KMS-11 (cell line): ENCODE results near the gene FGF22.

Experiments
- H2AFZ ChIP-seq: fragments of 200-600 bp; sonication (generic); 2 replicates; pipeline ENCODE4 v1.6.1; 2016; ENCODE audit warnings: antibody characterized with exemption, mixed run types, low read depth
- H3K27ac ChIP-seq: fragments of 200-600 bp; sonication (generic); 2 replicates; pipeline ENCODE4 v1.6.1; 2016; ENCODE audit warnings: mild to moderate bottlenecking, mixed run types
- H3K27me3 ChIP-seq: fragments of 200-600 bp; sonication (generic); 2 replicates; pipeline ENCODE4 v1.6.1; 2017; ENCODE audit warnings: mild to moderate bottlenecking, low read depth, mixed run types, moderate library complexity; ENCODE audit not compliant: insufficient read depth
- H3K36me3 ChIP-seq: fragments of 200-600 bp; sonication (generic); 2 replicates; pipeline ENCODE4 v1.6.1; 2017; ENCODE audit warnings: mild to moderate bottlenecking, mixed run types; ENCODE audit not compliant: insufficient read depth
- H3K4me1 ChIP-seq: fragments of 200-600 bp; sonication (generic); 2 replicates; pipeline ENCODE4 v1.6.1; 2016; ENCODE audit warnings: mild to moderate bottlenecking, low read depth, mixed run types; ENCODE audit not compliant: poor library complexity, severe bottlenecking
- H3K4me2 ChIP-seq: fragments of 200-600 bp; sonication (generic); 2 replicates; pipeline ENCODE4 v1.7.0; 2016; ENCODE audit warnings: mild to moderate bottlenecking, mixed run types
- H3K4me3 ChIP-seq: fragments of 200-600 bp; sonication (generic); IDR thresholded peaks from 2 replicates; pipeline ENCODE4 v1.6.1; 2017; ENCODE audit warnings: low read depth, low read length, mixed read lengths; ENCODE audit not compliant: insufficient read depth
- H3K79me2 ChIP-seq: fragments of 200-600 bp; sonication (generic); 2 replicates; pipeline ENCODE4 v1.6.1; 2016; ENCODE audit warnings: low read depth, mixed run types; ENCODE audit not compliant: insufficient read depth
- H3K9ac ChIP-seq: fragments of 200-600 bp; sonication (generic); 2 replicates; pipeline ENCODE4 v1.6.1; 2016; ENCODE audit warnings: mild to moderate bottlenecking, mixed run types
- H4K20me1 ChIP-seq: fragments of 200-600 bp; sonication (generic); 2 replicates; pipeline ENCODE4 v1.6.1; 2016; ENCODE audit warnings: mild to moderate bottlenecking, mixed run types; ENCODE audit not compliant: insufficient read depth
- TF ChIP-seq, protein P1 (sequence below): fragments of 200-600 bp; sonication (generic); conservative IDR thresholded peaks from 2 replicates; pipeline ENCODE4 v1.6.1; 2017; ENCODE audit warnings: low read depth, mild to moderate bottlenecking, antibody characterized with exemption, low read length, moderate library complexity, mixed read lengths

FGF22 gene

DNA sequence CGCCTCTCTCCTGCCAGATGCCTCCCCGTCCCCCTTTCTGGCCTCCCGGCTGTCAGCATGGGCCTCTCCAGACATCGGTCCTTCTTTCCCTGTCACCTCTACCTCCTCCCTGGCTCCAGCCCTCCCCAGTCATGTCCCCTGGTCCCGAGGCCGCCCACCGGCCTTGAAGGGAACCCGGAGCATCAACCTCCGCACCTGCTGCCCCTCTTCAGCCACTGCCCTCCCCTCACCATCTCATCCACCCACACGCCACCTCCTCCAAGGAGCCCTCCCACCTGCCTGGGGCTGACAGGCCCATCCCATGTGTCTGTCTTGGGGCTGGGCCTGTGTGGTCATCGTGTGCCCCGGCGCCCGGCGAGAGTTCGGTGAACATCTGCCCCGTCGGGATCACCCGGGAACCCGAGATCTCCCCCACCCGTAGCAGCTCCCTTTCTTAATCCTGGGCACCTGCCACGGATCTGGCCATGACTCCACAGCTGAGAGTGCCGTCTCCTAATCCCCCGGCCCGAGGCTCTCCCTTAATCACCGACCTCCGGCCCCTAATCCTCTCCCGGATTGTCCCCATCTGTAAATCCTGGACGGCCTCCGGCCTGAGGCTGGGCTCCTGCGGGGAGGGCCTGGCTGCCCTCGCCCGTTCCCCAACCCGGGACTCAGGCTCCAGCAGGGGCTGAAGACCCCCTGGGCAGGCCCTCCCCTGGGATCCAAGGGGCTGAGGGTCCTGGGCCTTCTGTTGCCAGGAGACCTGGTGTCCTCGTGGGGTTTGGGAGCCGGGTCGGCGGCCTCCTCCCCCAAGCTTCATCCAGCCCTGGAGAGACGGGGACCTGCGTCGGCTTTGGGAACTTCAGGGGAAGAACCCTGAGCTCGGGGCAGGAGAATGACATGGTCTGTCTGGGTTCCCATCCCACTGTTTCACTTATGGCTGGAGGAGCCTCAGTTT, 44.1 kb upstream of the FGF22 start:
- TF ChIP-seq, protein P1, sequence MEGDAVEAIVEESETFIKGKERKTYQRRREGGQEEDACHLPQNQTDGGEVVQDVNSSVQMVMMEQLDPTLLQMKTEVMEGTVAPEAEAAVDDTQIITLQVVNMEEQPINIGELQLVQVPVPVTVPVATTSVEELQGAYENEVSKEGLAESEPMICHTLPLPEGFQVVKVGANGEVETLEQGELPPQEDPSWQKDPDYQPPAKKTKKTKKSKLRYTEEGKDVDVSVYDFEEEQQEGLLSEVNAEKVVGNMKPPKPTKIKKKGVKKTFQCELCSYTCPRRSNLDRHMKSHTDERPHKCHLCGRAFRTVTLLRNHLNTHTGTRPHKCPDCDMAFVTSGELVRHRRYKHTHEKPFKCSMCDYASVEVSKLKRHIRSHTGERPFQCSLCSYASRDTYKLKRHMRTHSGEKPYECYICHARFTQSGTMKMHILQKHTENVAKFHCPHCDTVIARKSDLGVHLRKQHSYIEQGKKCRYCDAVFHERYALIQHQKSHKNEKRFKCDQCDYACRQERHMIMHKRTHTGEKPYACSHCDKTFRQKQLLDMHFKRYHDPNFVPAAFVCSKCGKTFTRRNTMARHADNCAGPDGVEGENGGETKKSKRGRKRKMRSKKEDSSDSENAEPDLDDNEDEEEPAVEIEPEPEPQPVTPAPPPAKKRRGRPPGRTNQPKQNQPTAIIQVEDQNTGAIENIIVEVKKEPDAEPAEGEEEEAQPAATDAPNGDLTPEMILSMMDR, result no peak
- H3K36me3 ChIP-seq, result no peaks in the 10 kb centered on the region
- H3K9ac ChIP-seq, result no peak overlapping the region
- no peak overlapping the region for H3K4me3 ChIP-seq
- no peak overlapping the region for H2AFZ ChIP-seq
- H4K20me1 ChIP-seq, result no peaks in the 10 kb centered on the region
- H3K27me3 ChIP-seq, result peaks cover 60% of the 10 kb centered on the region
- no peak overlapping the region for H3K4me2 ChIP-seq
- no peaks in the 10 kb centered on the region for H3K79me2 ChIP-seq
- H3K4me1 ChIP-seq, result peaks cover 4% of the 10 kb centered on the region
- H3K27ac ChIP-seq, result no peak overlapping the region

GRCh38 chr19:596263-596655, 43.4 kb upstream of the FGF22 start:
- no peak overlapping the region for H3K9ac ChIP-seq
- peaks cover 4% of the 10 kb centered on the region for H3K4me1 ChIP-seq
- TF ChIP-seq, protein P1, result no peak
- H4K20me1 ChIP-seq, result no peaks in the 10 kb centered on the region
- no peak overlapping the region for H3K4me3 ChIP-seq
- H2AFZ ChIP-seq, result no peak overlapping the region
- no peak overlapping the region for H3K4me2 ChIP-seq
- H3K27me3 ChIP-seq, result peaks cover 56% of the 10 kb centered on the region
- no peaks in the 10 kb centered on the region for H3K36me3 ChIP-seq
- no peak overlapping the region for H3K27ac ChIP-seq
- H3K79me2 ChIP-seq, result no peaks in the 10 kb centered on the region

DNA sequence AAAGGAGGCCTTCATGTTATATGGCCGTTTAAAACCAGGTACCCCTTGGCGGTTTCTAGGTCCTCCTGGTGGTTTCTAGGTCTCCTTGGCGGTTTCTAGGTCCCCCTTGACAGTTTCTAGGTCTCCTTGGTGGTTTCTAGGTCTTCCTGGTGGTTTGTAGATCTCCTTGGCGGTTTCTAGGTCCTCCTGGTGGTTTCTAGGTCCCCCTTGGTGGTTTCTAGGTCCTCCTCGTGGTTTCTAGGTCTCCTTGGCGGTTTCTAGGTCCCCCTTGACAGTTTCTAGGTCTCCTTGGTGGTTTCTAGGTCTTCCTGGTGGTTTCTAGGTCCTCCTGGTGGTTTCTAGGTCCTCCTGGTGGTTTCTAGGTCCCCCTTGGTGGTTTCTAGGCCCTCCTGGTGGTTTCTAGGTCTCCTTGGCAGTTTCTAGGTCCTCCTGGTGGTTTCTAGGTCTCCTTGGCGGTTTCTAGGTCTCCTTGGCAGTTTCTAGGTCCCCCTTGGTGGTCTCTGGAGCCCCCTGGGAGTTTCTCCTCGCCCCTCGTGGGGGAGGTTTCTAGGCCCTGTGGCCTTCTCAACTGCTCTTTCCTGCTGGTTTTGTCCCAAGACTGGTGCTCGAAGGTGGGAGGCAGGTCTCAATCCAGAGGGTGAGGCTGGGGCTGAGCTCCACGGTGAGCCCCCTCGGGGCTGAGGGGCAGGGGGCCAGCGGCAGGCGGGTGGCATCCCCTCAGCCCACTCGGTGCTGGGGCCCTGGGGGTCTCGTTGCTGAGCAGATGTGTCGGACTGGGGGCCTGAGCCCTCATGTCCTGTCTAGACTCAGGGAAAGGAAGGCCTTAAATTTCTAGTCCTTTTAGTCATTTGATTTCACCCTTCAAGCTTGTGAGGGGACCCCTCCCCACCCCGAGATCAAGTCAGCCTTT, 42.0 kb upstream of the FGF22 start:
- no peaks in the 10 kb centered on the region for H3K79me2 ChIP-seq
- no peak overlapping the region for H3K4me3 ChIP-seq
- no peak overlapping the region for H3K27ac ChIP-seq
- H3K4me2 ChIP-seq, result no peak overlapping the region
- peaks cover 42% of the 10 kb centered on the region for H3K27me3 ChIP-seq
- no peak overlapping the region for H3K9ac ChIP-seq
- no peak overlapping the region for H2AFZ ChIP-seq
- H3K4me1 ChIP-seq, result peaks cover 4% of the 10 kb centered on the region
- TF ChIP-seq, protein P1, result no peak
- H3K36me3 ChIP-seq, result no peaks in the 10 kb centered on the region
- H4K20me1 ChIP-seq, result no peaks in the 10 kb centered on the region

GRCh38 chr19:601310-601709, 38.4 kb upstream of the FGF22 start:
- TF ChIP-seq, protein P1, result no peak

More at GRCh38 chr19:601310-601709, 38.4 kb upstream of the FGF22 start:
- H3K27ac ChIP-seq, result no peak overlapping the region
- H3K4me3 ChIP-seq, result no peak overlapping the region
- no peaks in the 10 kb centered on the region for H4K20me1 ChIP-seq
- no peak overlapping the region for H3K4me2 ChIP-seq
- H3K27me3 ChIP-seq, result peaks cover 6% of the 10 kb centered on the region; the same call in 1 of the 2 replicates
- H3K9ac ChIP-seq, result no peak overlapping the region
- H3K79me2 ChIP-seq, result no peaks in the 10 kb centered on the region
- H3K4me1 ChIP-seq, result peaks cover 4% of the 10 kb centered on the region
- H2AFZ ChIP-seq, result no peak overlapping the region
- no peaks in the 10 kb centered on the region for H3K36me3 ChIP-seq
